Measurements from ENCODE around the gene TST. TPM values are rescaled to one million over a fixed set of nuclear protein-coding genes. Genes with fewer than 3 reads are reported as not detected.
A peak's percentile ranks its signal among the peaks of the same experiment; 100 is the strongest.

Gene TST
- total and polyA plus RNA-seq, 10 of the 15 experiments (the other 5 are each of a cell fraction or from before 2014, with no cell fraction given): 2.4 to 24.6 (median 10.4) TPM

GRCh38 chr22:36991206-36991605 lies 28.0 kb downstream of the TST start:
- no TSS peak for BruUV-seq (replicated peaks)
- FAIRE-seq (no peak), DNase-seq (ENCODE audit: low read depth, low spot score) (no peak), ATAC-seq (no peak)
- in situ Hi-C loops (cut with MboI) (no loop called here), intact Hi-C loops (cut with micrococcal nuclease; ENCODE audit: unreplicated experiment) (no loop called here)
- ChIA-PET CTCF (interaction anchor here (1.5 kb wide), 1 partner anchor 50 kb away, joined by 3 read pairs; no protein-coding TSS in a partner anchor), SMC1A (ENCODE audit: uncharacterized antibody, unreplicated experiment) (no interaction called here), RAD21 (ENCODE audit: unreplicated experiment) (no interaction called here), POLR2A (no interaction called here)
- Histone ChIP-seq H4K20me1 (ENCODE audit: control insufficient read depth, insufficient read depth) (no peaks in the 10 kb centered on the region), H3K9me3 (replicated peaks; ENCODE audit: control insufficient read depth, insufficient read depth, low read length) (peaks cover under 1% of the 10 kb centered on the region; the same call in 2 of the 3 replicates), H2AFZ (ENCODE audit: control insufficient read depth, low read depth, low read length) (no peak overlapping the region), H3K36me3 (ENCODE audit: control insufficient read depth in 2 of 2, insufficient read depth in 2 of 2, low read length in 1 of 2) (no peaks in the 10 kb centered on the region), H3K27ac (ENCODE audit: control insufficient read depth, insufficient read depth) (no peak overlapping the region), H3K79me2 (ENCODE audit: control insufficient read depth, insufficient read depth, low read length) (no peaks in the 10 kb centered on the region), H3K9ac (ENCODE audit: control insufficient read depth, insufficient read depth, low read length) (no peak overlapping the region), H3K27me3 (replicated peaks in 1 of 2; ENCODE audit: control insufficient read depth in 2 of 2, insufficient read depth in 2 of 2, low read length in 1 of 2) (no peaks in the 10 kb centered on the region; a peak in 2 of 4 replicates), H3K4me1 (ENCODE audit: control insufficient read depth, insufficient read depth, low read length) (no peaks in the 10 kb centered on the region), H3K4me3 (no peak overlapping the region), H3K4me2 (ENCODE audit: control insufficient read depth, insufficient read depth) (no peak overlapping the region)
- TF ChIP-seq NR2C2 (IDR thresholded peaks at IDR 0.05; ENCODE audit: borderline replicate concordance, control insufficient read depth, insufficient read length, low read depth) (no peak), PRDM15 (CRISPR knock-in tag; IDR thresholded peaks at IDR 0.05) (no peak), NFYA (IDR thresholded peaks at IDR 0.05; ENCODE audit: borderline replicate concordance, low read depth, low read length) (no peak)
- 47% methylated on average over 6 of the region's 6 CpGs for WGBS (ENCODE audit: insufficient coverage, insufficient replicate concordance, low lambda C conversion rate, missing lambda C conversion rate)

- Histone ChIP-seq H3K4me1 (ENCODE audit: control insufficient read depth, insufficient read depth, low read length) (no peaks in the 10 kb centered on the region), H3K27ac (ENCODE audit: control insufficient read depth, insufficient read depth) (no peak overlapping the region), H3K4me3 (no peak overlapping the region), H3K4me2 (ENCODE audit: control insufficient read depth, insufficient read depth) (no peak overlapping the region), H3K9me3 (replicated peaks; ENCODE audit: control insufficient read depth, insufficient read depth, low read length) (peaks cover 7% of the 10 kb centered on the region), H3K36me3 (ENCODE audit: control insufficient read depth in 2 of 2, insufficient read depth in 2 of 2, low read length in 1 of 2) (no peaks in the 10 kb centered on the region), H3K79me2 (ENCODE audit: control insufficient read depth, insufficient read depth, low read length) (no peaks in the 10 kb centered on the region), H3K27me3 (replicated peaks in 1 of 2; ENCODE audit: control insufficient read depth in 2 of 2, insufficient read depth in 2 of 2, low read length in 1 of 2) (no peaks in the 10 kb centered on the region; a peak in 2 of 4 replicates), H3K9ac (ENCODE audit: control insufficient read depth, insufficient read depth, low read length) (no peak overlapping the region), H4K20me1 (ENCODE audit: control insufficient read depth, insufficient read depth) (no peaks in the 10 kb centered on the region), H2AFZ (ENCODE audit: control insufficient read depth, low read depth, low read length) (no peak overlapping the region)
- SMC1A ChIA-PET (ENCODE audit: uncharacterized antibody, unreplicated experiment): no interaction called here
- POLR2A ChIA-PET: no interaction called here
- FAIRE-seq (no peak), DNase-seq (ENCODE audit: low read depth, low spot score) (no peak), ATAC-seq (no peak)
- no peak for TF ChIP-seq TARDBP (IDR thresholded peaks at IDR 0.05; ENCODE audit: borderline replicate concordance)
- peak; percentile 60 for TF ChIP-seq NFYB (IDR thresholded peaks at IDR 0.05; ENCODE audit: insufficient read depth, low read depth, low read length)
- no peak for TF ChIP-seq HDAC6 (IDR thresholded peaks at IDR 0.05; ENCODE audit: unreplicated experiment)
- no peak for TF ChIP-seq ZNF622 (IDR thresholded peaks at IDR 0.05)
- no peak for TF ChIP-seq RAD51 (IDR thresholded peaks at IDR 0.05)
- TF ChIP-seq BRCA1 (IDR thresholded peaks at IDR 0.05; ENCODE audit: low read depth, low read length): no peak
- no peak for TF ChIP-seq E2F4 (IDR thresholded peaks at IDR 0.05; ENCODE audit: low read depth, low read length)
- TF ChIP-seq SRF (IDR thresholded peaks at IDR 0.05; ENCODE audit: low read depth in 2 of 2, low read length in 2 of 2): no peak
- in situ Hi-C loops (cut with MboI): no loop called here
- RAD21 ChIA-PET (ENCODE audit: unreplicated experiment): no interaction called here
- BruUV-seq (replicated peaks): no TSS peak
- intact Hi-C loops (cut with micrococcal nuclease; ENCODE audit: unreplicated experiment): no loop called here
- WGBS (ENCODE audit: insufficient coverage, insufficient replicate concordance, low lambda C conversion rate, missing lambda C conversion rate): 5% methylated on average over 6 of the region's 6 CpGs
- CTCF ChIA-PET: interaction anchor here (1.5 kb wide), 1 partner anchor 51 kb away, joined by 3 read pairs; no protein-coding TSS in a partner anchor
These were observed 28.8 kb downstream of the TST start for GRCh38 chr22:36990457-36990856.
